ENCODE results near the gene LGALS1. TPM values are rescaled to one million over a fixed set of nuclear protein-coding genes. Genes with fewer than 3 reads are reported as not detected.

Gene LGALS1
- total and polyA plus RNA-seq, 9 of the 15 experiments (the other 6 are each of a cell fraction or from before 2014, with no cell fraction given), result 160 to 800 (median 330) TPM

GRCh38 chr22:37639771-37640590 lies 35.5 kb upstream of the LGALS1 start (continued):
- TF ChIP-seq, protein P1, sequence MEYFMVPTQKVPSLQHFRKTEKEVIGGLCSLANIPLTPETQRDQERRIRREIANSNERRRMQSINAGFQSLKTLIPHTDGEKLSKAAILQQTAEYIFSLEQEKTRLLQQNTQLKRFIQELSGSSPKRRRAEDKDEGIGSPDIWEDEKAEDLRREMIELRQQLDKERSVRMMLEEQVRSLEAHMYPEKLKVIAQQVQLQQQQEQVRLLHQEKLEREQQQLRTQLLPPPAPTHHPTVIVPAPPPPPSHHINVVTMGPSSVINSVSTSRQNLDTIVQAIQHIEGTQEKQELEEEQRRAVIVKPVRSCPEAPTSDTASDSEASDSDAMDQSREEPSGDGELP (CRISPR knock-in tag; IDR thresholded peaks at IDR 0.05; ENCODE audit: borderline replicate concordance), result no peak
- TF ChIP-seq ILF3 (IDR thresholded peaks at IDR 0.05; ENCODE audit: borderline replicate concordance) (no peak), PRPF4 (IDR thresholded peaks at IDR 0.05; ENCODE audit: insufficient read depth, low read depth, low read length, poor library complexity, severe bottlenecking) (no peak), SRF (CRISPR knock-in tag; IDR thresholded peaks at IDR 0.05) (peak in 1 of 2 experiments; percentile 24; a peak in 1 of 4 replicates), SMARCA5 (IDR thresholded peaks at IDR 0.05) (no peak), SMAD2 (IDR thresholded peaks at IDR 0.05; ENCODE audit: low read depth, low read length) (no peak), SP1 (CRISPR knock-in tag; IDR thresholded peaks at IDR 0.05) (no peak), ARID3B (CRISPR knock-in tag; IDR thresholded peaks at IDR 0.05; ENCODE audit: borderline replicate concordance) (no peak), KLF13 (tag; IDR thresholded peaks at IDR 0.05; ENCODE audit: borderline replicate concordance, low read depth) (no peak), CBX5 (IDR thresholded peaks at IDR 0.05; ENCODE audit: borderline replicate concordance, low read depth) (no peak), CCAR2 (IDR thresholded peaks at IDR 0.05; ENCODE audit: low read depth, low read length) (no peak), STAT5B (CRISPR knock-in tag; IDR thresholded peaks at IDR 0.05) (no peak), ZNF707 (CRISPR knock-in tag; conservative IDR thresholded peaks at IDR 0.05) (no peak), ZNF436 (CRISPR knock-in tag; IDR thresholded peaks at IDR 0.05) (no peak)
- TF ChIP-seq, protein P2, sequence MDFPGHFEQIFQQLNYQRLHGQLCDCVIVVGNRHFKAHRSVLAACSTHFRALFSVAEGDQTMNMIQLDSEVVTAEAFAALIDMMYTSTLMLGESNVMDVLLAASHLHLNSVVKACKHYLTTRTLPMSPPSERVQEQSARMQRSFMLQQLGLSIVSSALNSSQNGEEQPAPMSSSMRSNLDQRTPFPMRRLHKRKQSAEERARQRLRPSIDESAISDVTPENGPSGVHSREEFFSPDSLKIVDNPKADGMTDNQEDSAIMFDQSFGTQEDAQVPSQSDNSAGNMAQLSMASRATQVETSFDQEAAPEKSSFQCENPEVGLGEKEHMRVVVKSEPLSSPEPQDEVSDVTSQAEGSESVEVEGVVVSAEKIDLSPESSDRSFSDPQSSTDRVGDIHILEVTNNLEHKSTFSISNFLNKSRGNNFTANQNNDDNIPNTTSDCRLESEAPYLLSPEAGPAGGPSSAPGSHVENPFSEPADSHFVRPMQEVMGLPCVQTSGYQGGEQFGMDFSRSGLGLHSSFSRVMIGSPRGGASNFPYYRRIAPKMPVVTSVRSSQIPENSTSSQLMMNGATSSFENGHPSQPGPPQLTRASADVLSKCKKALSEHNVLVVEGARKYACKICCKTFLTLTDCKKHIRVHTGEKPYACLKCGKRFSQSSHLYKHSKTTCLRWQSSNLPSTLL (IDR thresholded peaks at IDR 0.05), result no peak
- TF ChIP-seq, protein P3, sequence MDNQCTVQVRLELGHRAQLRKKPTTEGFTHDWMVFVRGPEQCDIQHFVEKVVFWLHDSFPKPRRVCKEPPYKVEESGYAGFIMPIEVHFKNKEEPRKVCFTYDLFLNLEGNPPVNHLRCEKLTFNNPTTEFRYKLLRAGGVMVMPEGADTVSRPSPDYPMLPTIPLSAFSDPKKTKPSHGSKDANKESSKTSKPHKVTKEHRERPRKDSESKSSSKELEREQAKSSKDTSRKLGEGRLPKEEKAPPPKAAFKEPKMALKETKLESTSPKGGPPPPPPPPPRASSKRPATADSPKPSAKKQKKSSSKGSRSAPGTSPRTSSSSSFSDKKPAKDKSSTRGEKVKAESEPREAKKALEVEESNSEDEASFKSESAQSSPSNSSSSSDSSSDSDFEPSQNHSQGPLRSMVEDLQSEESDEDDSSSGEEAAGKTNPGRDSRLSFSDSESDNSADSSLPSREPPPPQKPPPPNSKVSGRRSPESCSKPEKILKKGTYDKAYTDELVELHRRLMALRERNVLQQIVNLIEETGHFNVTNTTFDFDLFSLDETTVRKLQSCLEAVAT (IDR thresholded peaks at IDR 0.05), result no peak

All from K562 (cell line).